GM18517 (cell line): Measurements from ENCODE around the gene TTC33.
"Not testable (repeated sequence)": the region's sequence is repeated elsewhere in the genome, so short reads cannot be mapped to it uniquely, and the experiment has no call there.

ENCODE experiments used
- ATAC-seq: cut with Tn5 transposase; IDR thresholded peaks from one replicate; pipeline ENCODE4 v1.9.1; 2021; ENCODE audit warnings: mild to moderate bottlenecking, moderate library complexity; ENCODE audit not compliant: unreplicated experiment

Gene TTC33

GRCh38 chr5:40720069-40720468, 35.7 kb downstream of the TTC33 start:
- no peak for ATAC-seq

- no peak for ATAC-seq
These were observed 38.5 kb downstream of the TTC33 start for GRCh38 chr5:40717281-40717680.

GRCh38 chr5:40716590-40716989, 39.2 kb downstream of the TTC33 start:
- no peak for ATAC-seq

GRCh38 chr5:40716000-40716399, 39.8 kb downstream of the TTC33 start:
- ATAC-seq: no peak

GRCh38 chr5:40714001-40714400, 41.8 kb downstream of the TTC33 start:
- ATAC-seq: no peak

GRCh38 chr5:40710575-40710974, 45.2 kb downstream of the TTC33 start:
- ATAC-seq: not testable (repeated sequence)

GRCh38 chr5:40705484-40705883, 50.3 kb downstream of the TTC33 start:
- not testable (repeated sequence) for ATAC-seq

GRCh38 chr5:40702027-40702426, 53.7 kb downstream of the TTC33 start:
- ATAC-seq: not testable (repeated sequence)

GRCh38 chr5:40700116-40700782, 55.5 kb downstream of the TTC33 start:
- no peak for ATAC-seq

GRCh38 chr5:40694433-40694832, 61.3 kb downstream of the TTC33 start:
- no peak for ATAC-seq

GRCh38 chr5:40691894-40692293, 63.9 kb downstream of the TTC33 start:
- no peak for ATAC-seq

GRCh38 chr5:40690267-40690666, 65.5 kb downstream of the TTC33 start:
- ATAC-seq: no peak

GRCh38 chr5:40689438-40689837, 66.3 kb downstream of the TTC33 start:
- peak; percentile 50 for ATAC-seq

- no peak for ATAC-seq
These were observed 66.8 kb downstream of the TTC33 start for GRCh38 chr5:40688996-40689395.

- ATAC-seq: peak; percentile 90
These were observed 67.5 kb downstream of the TTC33 start for GRCh38 chr5:40688127-40688761.

- no peak for ATAC-seq
These were observed 68.4 kb downstream of the TTC33 start for GRCh38 chr5:40687321-40687720.

GRCh38 chr5:40685976-40686486, 69.7 kb downstream of the TTC33 start:
- no peak for ATAC-seq

- no peak for ATAC-seq
These were observed 70.6 kb downstream of the TTC33 start for GRCh38 chr5:40685193-40685592.

- ATAC-seq: no peak
These were observed 72.5 kb downstream of the TTC33 start for GRCh38 chr5:40683305-40683704.

GRCh38 chr5:40682154-40683017, 73.4 kb downstream of the TTC33 start:
- ATAC-seq: no peak

GRCh38 chr5:40681363-40682153, 74.2 kb downstream of the TTC33 start:
- ATAC-seq: peak; percentile 32
